Dedifferentiated amniotic fluid mesenchymal stem cell (primary cell): ENCODE results near the gene TMEM119.
"Not testable (repeated sequence)": the region's sequence is repeated elsewhere in the genome, so short reads cannot be mapped to it uniquely, and the experiment has no call there.

Experiments used
- DNase-seq: peaks from one replicate; pipeline ENCODE4 v3.0.0-alpha.2; 2016; ENCODE audit errors: extremely low spot score

The TMEM119 gene

DNA sequence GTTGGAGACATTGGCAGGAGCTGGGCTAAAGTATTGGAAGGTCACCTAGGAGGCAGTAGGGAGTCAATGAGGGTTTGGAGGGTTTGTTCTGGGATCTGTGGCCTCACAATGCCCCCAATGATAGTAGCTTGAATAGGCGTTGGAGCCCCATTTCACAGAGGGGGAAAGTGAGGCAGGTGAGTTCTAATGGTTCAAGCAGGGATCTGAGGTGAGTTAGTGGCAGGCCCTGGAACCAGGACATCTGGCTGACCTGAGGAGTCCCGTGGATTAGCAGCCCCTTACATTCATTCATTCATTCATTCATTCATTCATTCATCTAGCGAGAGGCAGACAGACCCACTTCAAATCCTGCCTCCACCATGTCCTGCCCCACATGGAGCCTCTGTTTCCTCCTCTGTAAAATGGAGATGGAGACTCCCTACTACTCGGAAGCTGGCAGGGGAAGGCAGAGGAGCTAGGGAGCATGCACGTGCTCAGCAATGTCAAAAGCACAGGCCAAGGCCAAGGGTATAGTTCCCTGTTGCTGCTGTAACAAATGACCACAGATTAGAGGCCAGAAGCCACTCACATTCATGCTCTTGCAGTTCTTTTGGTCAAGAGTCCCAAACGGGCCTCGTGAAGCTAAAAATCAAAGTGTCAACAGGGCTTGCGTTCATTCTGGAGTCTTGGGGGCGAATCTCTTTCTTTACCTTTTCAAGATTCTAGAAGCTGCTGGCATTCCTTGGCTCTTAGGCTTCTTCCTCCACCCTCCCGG, 2.2 kb upstream of the TMEM119 start:
- no peak for DNase-seq

DNA sequence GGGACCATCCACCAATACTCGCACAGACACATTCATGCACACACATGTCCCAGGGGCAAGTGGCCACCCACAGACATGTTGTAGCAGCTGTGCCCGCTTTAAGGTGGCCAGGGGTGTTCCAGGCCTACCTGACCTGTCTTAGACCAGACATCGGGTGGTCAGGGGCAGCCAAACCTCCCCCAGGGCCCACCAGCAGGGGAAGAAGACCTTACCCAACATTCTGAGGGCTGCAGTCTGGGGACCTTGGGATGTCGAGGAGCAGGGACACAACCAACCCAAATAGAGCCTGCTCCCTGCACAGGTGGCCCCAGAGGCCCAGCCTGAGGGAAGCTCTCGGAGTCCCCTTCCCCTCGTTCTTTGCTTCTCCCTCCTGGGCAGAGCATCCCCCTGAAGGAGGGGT, 1.7 kb upstream of the TMEM119 start:
- no peak for DNase-seq

DNA sequence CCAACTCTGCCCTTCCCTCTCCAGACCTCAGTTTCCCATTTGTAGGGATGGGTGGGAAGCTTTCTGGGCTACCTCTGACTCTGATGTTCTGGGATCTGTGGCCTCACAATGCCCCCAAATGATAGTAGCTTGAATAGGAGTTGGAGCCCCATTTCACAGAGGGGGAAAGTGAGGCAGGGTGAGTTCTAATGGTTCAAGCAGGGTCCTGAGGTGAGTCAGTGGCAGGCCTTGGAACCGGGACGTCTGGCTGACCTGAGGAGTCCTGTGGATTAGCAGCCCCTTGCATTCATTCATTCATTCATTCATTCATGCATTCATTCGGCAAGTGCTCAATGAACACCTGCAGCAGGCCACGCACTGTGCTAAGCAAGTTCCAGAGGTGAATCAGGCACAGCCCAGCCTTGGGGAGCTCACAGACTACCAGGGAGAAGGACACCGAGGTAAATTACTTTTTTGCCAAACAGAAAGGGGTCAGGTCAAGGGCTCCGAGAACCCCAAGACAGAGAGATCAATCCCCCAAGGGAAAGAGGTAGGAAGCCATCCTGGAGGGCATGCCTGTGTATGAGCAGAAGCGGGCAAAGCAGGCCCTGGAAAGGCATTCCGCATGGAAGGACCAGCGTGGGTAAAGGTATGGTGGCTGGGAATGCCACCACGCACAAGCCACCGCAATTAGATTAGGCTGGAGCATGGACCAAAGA, 818 bp upstream of the TMEM119 start:
- DNase-seq: no peak

DNA sequence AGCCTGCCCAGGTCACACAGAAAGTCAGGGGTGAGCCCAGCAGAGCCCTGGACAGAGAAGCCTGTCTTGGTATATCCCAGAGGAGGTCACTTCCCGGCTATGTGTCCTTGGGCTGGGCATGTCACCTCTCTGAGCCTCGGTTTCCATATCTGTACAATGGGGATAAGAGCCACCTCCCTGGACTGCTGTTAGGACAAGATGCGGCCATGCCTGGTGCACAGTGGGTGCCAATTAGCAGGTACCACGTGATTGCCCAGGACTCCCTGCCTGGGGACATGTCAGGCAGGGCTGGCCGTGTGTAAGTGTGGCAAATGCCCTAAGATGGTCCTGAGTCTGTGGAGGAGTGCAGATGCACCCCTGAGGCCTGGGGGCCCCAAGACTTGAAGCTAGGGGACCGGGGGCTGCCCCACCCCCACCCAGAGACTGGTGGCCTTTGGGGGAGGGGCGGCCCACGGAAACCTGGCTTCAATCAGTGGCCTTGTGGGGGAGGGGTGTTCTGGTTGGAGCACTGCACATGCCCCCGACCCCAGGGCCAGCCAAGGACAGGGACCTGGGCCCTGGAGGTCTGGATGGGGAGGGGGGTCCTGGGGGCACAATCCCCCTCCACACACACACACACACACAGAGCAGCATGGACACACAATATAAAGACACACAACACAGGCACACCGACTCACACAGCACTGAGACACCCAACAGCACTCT, 878 bp downstream of the TMEM119 start:
- DNase-seq: no peak

DNA sequence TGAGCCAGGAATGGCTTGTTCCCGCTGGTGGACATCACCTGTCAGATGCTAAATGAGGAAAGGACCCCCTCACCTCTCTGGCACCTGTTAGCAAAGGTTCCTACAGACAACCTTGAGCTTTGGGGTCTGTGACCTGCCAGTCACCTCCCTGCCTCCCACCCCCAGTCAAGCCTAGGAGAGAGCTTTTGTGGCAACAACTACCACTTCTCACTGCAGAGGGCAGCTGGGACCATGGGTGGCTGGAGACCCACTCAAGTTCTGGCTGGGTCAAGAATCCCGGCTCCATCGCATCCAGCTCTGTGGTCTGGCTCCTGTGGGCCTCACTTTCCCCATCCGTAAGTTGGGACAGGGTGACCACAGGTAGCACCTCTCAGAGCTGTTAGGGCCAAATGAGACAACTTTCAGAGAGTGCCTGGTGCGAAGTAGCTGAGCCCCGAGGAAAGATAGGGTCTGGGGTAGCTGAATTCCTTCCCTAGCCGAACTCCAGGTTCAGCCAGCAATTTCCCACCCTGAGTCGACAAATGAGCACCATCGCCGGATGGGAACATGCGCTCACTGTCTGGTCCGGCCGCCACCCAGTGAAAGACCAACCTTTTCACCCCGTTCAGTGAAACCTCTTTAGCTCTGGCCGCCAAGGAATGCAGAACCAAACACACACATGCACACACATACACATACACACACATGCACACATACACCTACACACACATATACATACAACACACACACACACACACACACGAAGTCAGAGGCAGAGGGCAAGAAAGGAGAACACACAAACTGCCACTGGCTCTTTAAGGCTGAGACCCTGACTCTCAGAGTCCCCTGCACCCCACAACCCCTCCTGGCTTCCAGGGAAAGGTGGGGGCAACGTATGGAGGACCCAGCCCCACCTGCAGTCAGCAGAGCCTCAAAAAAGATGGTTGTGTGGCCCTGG, 1.9 kb downstream of the TMEM119 start:
- no peak for DNase-seq

DNA sequence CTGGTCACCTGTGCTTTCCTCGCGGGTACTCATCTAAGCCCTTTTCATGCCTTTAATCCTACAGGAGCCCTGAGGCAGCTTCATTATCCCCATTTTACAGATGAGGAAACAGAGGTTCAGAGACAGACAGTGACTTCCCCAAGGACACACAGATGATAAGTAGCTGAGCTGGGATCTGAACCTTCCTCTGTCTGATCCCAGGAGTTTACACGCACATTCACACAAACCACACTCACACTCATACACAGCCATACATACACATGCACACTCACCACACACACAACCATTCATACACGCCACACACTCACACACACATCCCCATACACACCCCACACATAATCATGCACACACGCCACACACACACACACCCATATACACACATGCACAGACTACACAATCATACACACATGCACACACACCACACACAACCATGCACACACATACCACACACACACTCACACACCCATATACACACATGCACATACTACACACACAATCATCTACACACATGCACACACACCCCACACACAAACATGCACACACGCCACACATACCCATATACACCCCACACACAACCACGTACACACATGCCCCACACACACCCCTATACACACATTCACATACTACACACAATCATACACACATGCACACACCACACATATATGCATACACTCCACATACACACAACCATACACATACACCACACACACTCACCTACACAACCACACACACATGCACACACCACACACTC, 2.7 kb downstream of the TMEM119 start:
- DNase-seq: no peak

DNA sequence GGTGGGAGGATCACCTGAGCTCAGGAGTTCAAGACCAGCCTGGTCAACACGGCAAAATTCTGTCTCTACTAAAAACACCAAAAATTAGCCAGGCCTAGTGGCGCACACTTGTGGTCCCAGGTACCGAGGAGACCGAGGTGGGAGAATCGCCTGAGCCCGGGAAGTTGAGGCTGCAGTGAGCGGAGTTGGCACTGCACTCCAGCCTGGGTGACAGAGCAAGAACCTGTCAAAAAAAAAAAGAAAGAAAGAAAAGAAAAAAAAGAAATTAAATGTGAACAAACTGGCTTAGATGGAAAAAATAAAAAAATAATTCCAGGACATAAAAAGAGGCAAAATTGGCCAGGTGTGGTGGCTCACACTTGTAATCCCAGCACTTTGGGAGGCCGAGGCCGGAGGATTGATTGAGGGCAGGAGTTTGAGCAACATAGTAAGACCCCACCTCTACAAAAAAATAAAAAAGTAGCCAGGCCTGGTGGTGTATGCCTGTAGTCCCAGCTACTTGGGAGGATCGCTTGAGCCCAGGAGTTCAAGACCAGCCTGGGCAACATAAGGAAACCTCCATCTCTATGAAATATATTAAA, 3.5 kb downstream of the TMEM119 start:
- DNase-seq: no peak

DNA sequence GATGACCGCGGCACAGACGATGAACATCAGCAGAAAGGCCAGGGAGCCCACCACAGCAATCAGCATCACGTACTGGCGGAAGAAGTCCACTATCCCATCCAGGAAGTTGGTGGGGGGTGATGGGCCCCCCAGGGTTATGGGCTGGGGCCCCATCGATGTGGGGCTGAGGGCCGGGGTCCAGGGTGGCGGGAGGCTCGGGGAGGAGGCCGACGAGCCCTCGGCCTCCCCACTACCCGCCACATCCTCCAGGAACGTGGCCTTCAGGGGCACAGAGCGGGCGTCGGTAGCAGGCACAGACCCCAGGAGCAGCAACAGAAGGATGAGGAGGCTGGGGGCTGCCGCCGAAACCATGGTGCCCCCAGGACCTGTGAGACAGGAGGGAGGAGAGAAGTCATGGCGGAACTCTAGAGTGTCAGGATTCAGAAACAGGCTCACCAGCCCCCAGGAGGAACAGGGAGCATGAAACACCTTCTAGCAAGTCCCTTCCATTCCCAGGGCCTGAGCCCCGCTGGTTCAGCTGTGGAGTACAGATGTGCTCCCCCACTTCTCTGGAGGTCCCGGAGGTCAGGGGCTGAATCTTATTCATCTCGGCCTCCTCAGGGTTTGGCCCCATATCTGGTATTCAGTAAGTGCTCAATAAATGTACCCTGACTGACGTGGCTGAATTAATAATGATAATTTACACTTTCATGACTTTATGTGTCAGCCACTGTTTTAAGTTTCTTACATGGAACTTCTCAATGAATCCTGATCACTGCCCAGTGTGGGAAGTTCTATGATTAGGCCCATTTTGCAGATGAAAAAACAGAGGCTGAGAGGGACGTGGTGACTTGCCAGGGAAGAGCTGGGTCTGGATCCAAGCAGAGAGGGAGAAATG, 5.6 kb downstream of the TMEM119 start:
- DNase-seq: no peak

DNA sequence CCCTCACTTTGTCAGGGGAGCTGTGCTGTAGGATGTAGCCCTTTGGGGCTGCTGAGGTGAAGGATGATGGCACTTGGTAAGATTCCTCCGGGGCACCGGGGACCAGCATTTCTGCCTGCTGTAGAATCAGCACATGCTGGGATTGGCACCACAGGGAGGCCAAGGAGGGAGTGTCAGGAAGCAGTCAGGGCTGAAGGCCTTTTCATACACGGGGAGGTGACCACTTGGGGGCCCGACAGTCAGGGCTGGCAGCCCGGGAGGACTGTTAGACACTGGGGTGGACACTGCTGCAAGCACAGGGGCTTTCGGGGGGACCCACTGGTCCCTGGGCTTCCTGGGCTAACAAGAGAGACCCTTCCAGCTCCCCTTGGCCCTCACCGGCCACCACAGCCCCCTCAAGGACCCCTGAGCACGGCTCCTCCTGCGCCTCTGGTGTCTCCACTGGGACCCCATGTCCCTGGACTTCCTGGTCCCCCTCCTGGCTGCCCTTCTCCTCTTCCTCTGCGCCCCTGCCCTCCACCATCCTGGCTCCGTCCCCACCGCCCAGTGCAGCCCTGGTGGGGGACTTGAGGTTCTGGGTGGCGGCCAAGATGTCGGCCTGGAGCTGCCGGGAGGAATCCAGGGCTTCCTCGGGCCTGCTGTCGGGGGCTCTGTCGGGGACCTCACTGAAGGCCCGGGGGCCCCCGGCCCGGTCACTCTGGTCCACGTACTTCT, 6.5 kb downstream of the TMEM119 start:
- no peak for DNase-seq

DNA sequence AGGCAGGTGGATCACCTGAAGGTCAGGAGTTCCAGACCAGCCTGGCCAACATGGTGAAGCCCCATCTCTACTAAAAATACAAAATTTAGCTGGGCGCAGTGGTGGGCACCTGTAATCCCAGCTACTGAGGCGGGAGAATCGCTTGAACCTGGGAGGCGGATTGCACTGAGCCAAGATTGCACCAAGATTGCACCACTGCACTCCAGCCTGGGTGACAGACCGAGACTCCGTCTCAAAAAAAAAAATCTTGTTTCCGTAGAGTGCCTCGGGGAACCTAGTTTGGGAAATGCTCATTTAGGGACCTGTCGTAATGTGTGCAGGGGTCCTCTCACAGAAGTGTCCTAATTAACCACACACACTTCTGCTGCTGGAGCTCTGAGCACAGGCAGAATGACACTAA, 7.4 kb downstream of the TMEM119 start:
- DNase-seq: not testable (repeated sequence)

DNA sequence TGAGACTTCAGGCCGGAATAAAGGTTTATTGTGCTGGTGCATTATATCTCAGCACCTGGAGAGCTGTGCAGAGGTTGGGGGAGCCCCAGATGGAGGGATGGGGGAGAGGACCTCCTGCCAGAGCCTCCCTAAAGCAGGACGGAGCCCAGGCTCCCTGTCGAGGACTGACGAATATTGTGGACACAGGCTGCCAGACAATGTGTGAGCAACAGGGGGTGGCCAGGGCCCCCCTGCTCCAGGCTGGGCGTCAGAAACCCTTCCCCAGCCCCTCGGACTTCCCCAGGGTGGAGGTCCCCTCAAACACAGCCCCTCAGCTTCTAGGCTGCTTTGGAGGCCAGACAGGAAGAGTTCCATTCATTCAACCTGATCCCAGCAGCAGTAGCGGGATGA, 8.0 kb downstream of the TMEM119 start:
- no peak for DNase-seq

DNA sequence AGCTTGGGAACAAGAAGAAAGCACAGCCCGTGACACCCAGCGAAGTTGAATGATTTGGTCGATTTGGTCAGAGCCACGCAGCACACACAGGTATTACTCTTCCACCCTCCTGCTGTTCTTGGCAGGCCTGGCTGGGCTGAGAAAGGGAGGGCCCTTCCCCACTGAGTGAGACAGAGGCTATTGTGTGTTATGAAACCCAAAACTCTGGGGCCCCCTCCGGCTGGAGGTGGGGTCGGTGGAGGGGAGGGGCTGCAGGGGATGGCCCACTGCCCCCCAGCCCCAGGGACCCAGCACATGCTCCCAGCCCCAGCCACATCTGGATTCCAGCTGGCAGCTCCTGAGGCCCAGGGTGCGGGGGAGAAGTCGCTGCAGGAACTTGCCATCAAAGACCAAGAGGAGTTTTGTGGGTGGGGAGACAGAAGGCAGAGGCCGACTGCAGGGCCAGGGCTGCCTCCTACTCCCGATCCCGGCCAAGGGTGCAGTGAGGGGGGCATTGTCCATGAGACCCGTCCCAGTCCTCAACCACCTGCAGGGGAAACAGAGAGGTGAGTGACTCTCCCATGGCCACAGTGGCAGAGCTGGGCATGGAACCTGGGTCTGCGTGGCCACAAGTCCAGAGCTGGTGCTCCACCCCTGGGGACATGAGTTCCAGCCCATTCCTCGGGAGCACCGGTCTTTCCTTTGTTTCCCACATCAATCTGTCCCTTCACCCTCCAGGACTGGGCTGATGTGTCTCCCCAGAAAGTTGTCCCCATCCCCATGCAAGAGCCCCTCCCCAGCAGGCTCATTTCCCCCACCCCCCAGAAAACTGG, 8.7 kb downstream of the TMEM119 start:
- no peak for DNase-seq

DNA sequence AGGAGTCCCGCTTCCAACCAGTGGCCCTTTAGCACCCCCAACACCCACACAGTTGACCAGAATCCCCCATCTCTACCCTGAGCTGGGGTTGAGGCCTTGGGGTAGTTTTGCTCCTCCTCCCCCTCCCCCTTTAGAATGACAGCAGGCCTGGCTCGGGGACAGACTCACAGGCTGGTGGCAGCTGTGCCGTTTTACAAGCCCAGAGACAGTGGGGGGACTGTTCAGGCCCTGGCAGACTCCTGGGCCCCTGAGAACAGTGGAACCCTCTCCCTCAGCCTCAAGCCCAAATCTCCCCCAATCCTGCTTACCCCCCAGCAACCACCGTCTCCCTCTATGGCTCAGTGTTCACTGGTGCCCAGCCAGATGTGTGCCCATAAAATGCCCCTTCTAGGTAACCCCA, 10.1 kb downstream of the TMEM119 start:
- DNase-seq: no peak

DNA sequence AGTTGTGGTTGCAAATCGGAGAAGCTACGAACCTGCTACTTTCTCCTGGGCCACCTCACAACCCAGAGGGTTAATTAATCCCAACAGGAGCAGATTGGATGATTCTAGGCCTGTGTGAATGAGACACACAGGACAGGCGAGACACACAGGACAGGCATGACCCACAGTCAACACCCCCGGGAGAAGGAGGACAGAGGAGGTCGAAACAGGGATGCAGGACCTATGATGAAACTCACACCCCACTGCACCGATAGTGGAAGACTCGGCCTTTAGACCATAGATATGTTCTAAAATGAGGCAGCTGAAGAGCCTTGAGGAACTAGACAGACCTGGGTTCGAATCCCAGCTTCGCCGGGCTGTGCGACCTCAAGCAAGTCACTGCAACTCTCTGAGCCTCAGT, 11.6 kb downstream of the TMEM119 start:
- no peak for DNase-seq

DNA sequence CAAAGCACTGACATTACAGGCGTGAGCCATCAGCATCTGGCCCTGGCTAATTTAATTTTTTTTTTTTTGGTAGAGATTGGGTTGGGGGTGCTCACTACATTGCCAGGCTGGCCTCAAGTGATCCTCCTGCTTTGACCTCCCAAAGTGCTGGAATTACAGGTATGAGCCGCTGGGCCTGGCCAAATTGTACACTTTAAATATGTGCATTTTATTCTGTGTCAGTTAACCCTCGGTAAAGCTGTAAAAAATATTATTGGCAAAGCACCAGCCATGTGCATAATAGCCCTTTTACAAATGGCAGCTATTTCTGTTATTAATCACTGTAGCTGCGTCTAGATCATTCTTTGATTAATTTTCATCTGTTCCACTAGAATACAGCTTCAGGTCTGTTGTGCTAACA, 12.0 kb downstream of the TMEM119 start:
- no peak for DNase-seq

DNA sequence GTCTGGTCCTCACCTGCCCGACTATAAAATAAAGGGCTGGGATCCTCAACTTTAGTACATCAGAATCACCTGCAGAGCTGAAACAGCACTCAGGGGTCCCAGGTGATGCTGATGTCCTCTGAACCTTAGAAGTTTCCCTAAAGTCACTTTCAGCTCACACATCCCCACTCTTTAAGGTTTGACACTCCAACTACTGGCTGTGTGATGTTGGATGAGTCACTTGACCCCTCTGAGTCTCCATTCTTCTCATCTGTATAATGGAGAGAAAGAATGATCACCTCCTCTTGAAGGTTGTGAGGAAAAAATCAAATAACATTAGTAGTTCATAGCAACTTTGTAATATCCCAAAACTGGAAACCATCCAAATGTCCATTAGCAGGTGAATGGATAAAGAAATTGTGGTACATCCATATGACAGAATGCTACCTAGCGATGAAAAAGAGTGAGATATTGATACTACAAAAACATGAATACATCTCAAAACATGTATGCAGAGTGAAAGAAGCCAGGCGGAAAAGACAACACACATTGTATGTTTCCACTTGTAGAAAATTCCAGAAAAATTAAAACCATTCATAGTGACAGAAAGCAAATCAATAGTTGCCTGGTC, 13.3 kb downstream of the TMEM119 start:
- no peak for DNase-seq

DNA sequence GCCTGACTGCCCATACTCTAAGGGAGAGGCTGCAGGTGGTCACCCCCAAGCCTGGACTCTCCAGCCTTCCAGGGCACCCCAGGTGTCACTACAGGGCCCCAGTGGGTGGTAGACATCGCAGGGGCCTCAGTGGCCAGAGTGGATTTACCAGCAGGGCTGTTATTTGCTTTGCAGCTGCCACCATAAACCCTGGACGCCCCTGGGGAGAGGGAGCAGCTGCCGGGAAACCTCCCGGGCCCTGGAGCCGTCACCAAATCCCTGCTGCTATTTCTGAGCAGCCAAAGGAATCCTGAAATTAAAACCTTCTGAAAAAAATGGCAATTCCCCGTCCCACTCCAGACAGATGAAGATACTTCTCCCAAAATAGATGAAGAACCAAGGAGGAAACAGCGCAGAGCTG, 13.9 kb downstream of the TMEM119 start:
- DNase-seq: no peak
